Natural killer cell (primary cell): ENCODE results near the gene GOLPH3. TPM values are rescaled to one million over a fixed set of nuclear protein-coding genes. Genes with fewer than 3 reads are reported as not detected.
"Not testable (repeated sequence)": the region's sequence is repeated elsewhere in the genome, so short reads cannot be mapped to it uniquely, and the experiment has no call there.

Experiments
- ATAC-seq, 3 donors: fragments of 150-1000 bp in 2 of 3; fragments of 200-7000 bp in 1 of 3; cut with Tn5 transposase; 1 replicate in 1 of 3; 2 replicates in 2 of 3; pipeline ENCODE4 v1.10.0; 2021; ENCODE audit warnings: mild to moderate bottlenecking in 2 of 3, moderate library complexity in 2 of 3
- DNase-seq, 2 donors: peaks; one replicate each; pipeline versions ENCODE4 v3.0.0 to v3.0.0-alpha.2; 2013 to 2021; ENCODE audit warnings: mixed read lengths in 1 of 2
- H3K27ac ChIP-seq: one replicate; pipeline ENCODE4 v1.5.1; 2013; ENCODE audit warnings: mild to moderate bottlenecking, low read length
- H3K27me3 ChIP-seq: one replicate; pipeline ENCODE4 v1.6.1; 2013; ENCODE audit warnings: low read length; ENCODE audit not compliant: control insufficient read depth, insufficient read depth
- H3K36me3 ChIP-seq: one replicate; pipeline ENCODE4 v1.6.1; 2013; ENCODE audit warnings: low read length; ENCODE audit not compliant: control insufficient read depth, insufficient read depth
- H3K4me1 ChIP-seq: one replicate; pipeline ENCODE4 v1.6.1; 2013; ENCODE audit warnings: low read length; ENCODE audit not compliant: control insufficient read depth, insufficient read depth
- H3K4me3 ChIP-seq: one replicate; pipeline ENCODE4 v1.5.1; 2013; ENCODE audit warnings: low read length
- H3K9me3 ChIP-seq: one replicate; pipeline ENCODE4 v1.6.1; 2013; ENCODE audit warnings: low read length; ENCODE audit not compliant: control insufficient read depth, insufficient read depth
- H3K27ac Mint-ChIP-seq, 2 donors: one replicate each; pipeline ENCODE4 v1.8.0; 2022; ENCODE audit warnings: mild to moderate bottlenecking in 2 of 2, mixed read lengths in 2 of 2, moderate library complexity in 1 of 2
- H3K27me3 Mint-ChIP-seq, 2 donors: one replicate each; pipeline ENCODE4 v1.8.0; 2022; ENCODE audit warnings: low read depth in 2 of 2, mixed read lengths in 2 of 2
- H3K36me3 Mint-ChIP-seq: one replicate; pipeline ENCODE4 v1.8.0; 2022; ENCODE audit warnings: mixed read lengths
- H3K4me1 Mint-ChIP-seq, 2 donors: one replicate each; pipeline ENCODE4 v1.8.0; 2022; ENCODE audit warnings: mixed read lengths in 2 of 2
- H3K4me3 Mint-ChIP-seq: one replicate; pipeline ENCODE4 v1.8.0; 2022; ENCODE audit warnings: mild to moderate bottlenecking, moderate library complexity, mixed read lengths
- H3K9me3 Mint-ChIP-seq, 2 donors: one replicate each; pipeline ENCODE4 v1.8.0; 2022; ENCODE audit warnings: mixed read lengths in 2 of 2
- CTCF ChIP-seq: fragments of 200-600 bp; IDR thresholded peaks from one replicate; pipeline ENCODE4 v1.8.0; 2022; ENCODE audit warnings: antibody characterized with exemption
- WGBS: methylation state at CpG from one replicate; pipeline ENCODE4 v1.1.7; 2013; ENCODE audit warnings: missing lambda C conversion rate; ENCODE audit not compliant: insufficient coverage; 5-methylcytosine and 5-hydroxymethylcytosine counted together
- intact Hi-C: fragments of 100-400 bp; cut with micrococcal nuclease; formaldehyde crosslinking; loops from one replicate; pipeline ENCODE4 v1.14.2; 2022
- total RNA-seq, 4 donors: library from RNA; stranded (reverse); fragments of 120-200 nt in 1 of 4; gene quantifications; one replicate each; pipeline versions ENCODE4 v1.2.3 to v1.2.4, GENCODE V29; 2013 to 2022

GOLPH3 gene
- total RNA-seq, 3 donors from 2014 or later (not counting 1 experiment from before 2014, with no cell fraction given), result 67.6 to 70.6 (median 69.3) TPM

- no peaks in the 10 kb centered on the region for H3K27me3 Mint-ChIP-seq
- Histone ChIP-seq H3K27ac (no peak overlapping the region), H3K9me3 (no peaks in the 10 kb centered on the region), H3K27me3 (no peaks in the 10 kb centered on the region), H3K4me1 (no peaks in the 10 kb centered on the region), H3K4me3 (no peak overlapping the region), H3K36me3 (peaks cover 31% of the 10 kb centered on the region)
- ATAC-seq, result no peak
- H3K4me3 Mint-ChIP-seq, result no peak overlapping the region
- no peak for TF ChIP-seq CTCF
- DNase-seq, result no peak
- H3K27ac Mint-ChIP-seq, result peak overlapping the region; percentile 29 to 55
- no peaks in the 10 kb centered on the region for H3K9me3 Mint-ChIP-seq
- 86% methylated on average over 6 of the region's 6 CpGs for WGBS
- intact Hi-C loops, result no loop called here
- peaks cover 29 to 58% of the 10 kb centered on the region in 2 donors for H3K4me1 Mint-ChIP-seq
- H3K36me3 Mint-ChIP-seq, result peaks cover 15% of the 10 kb centered on the region
Measured at GRCh38 chr5:32123889-32124676, 50.0 kb downstream of the GOLPH3 start.

- H3K9me3 Mint-ChIP-seq, result no peaks in the 10 kb centered on the region
- ATAC-seq (no peak), DNase-seq (no peak)
- Histone ChIP-seq H3K4me1 (no peaks in the 10 kb centered on the region), H3K9me3 (no peaks in the 10 kb centered on the region), H3K27me3 (no peaks in the 10 kb centered on the region), H3K4me3 (no peak overlapping the region), H3K36me3 (peaks cover 31% of the 10 kb centered on the region), H3K27ac (no peak overlapping the region)
- no peak for TF ChIP-seq CTCF
- H3K36me3 Mint-ChIP-seq, result peaks cover 15% of the 10 kb centered on the region
- H3K4me1 Mint-ChIP-seq, result peaks cover 24 to 50% of the 10 kb centered on the region in 2 donors
- 95% methylated on average over 7 of the region's 8 CpGs for WGBS
- peak overlapping the region; percentile 29 to 55 for H3K27ac Mint-ChIP-seq
- no peak overlapping the region for H3K4me3 Mint-ChIP-seq
- intact Hi-C loops, result no loop called here
- no peaks in the 10 kb centered on the region for H3K27me3 Mint-ChIP-seq
Measured at GRCh38 chr5:32123058-32123805, 50.9 kb downstream of the GOLPH3 start.

GRCh38 chr5:32118922-32119321 is 55.2 kb downstream of the GOLPH3 start:
- Mint-ChIP-seq H3K4me1 (peaks cover 29 to 39% of the 10 kb centered on the region in 2 donors), H3K27ac (peak overlapping the region in 1 of 2 donors; percentile 71)
- intact Hi-C loops, H3K27me3 Mint-ChIP-seq, H3K4me3 ChIP-seq, H3K4me3 Mint-ChIP-seq, H3K4me1 ChIP-seq, DNase-seq, H3K9me3 ChIP-seq, H3K36me3 Mint-ChIP-seq, ATAC-seq, H3K27ac ChIP-seq, H3K27me3 ChIP-seq, H3K9me3 Mint-ChIP-seq: not testable (repeated sequence)
- WGBS, result 100% methylated on average over 7 of the region's 8 CpGs
- peaks cover 18% of the 10 kb centered on the region for H3K36me3 ChIP-seq

GRCh38 chr5:32116574-32117313 is 57.4 kb downstream of the GOLPH3 start:
- Histone ChIP-seq H3K27me3 (no peaks in the 10 kb centered on the region), H3K27ac (no peak overlapping the region), H3K4me1 (no peaks in the 10 kb centered on the region), H3K4me3 (no peak overlapping the region), H3K9me3 (no peaks in the 10 kb centered on the region), H3K36me3 (peaks cover 20% of the 10 kb centered on the region)
- no peak for DNase-seq
- Mint-ChIP-seq H3K4me1 (peaks cover 28 to 29% of the 10 kb centered on the region in 2 donors), H3K36me3 (peaks cover 8% of the 10 kb centered on the region), H3K27me3 (no peaks in the 10 kb centered on the region), H3K4me3 (no peak overlapping the region), H3K27ac (peak overlapping the region; percentile 45), H3K9me3 (no peaks in the 10 kb centered on the region)
- intact Hi-C loops, result no loop called here
- TF ChIP-seq CTCF, result no peak
- ATAC-seq, result no peak
- WGBS, result 100% methylated on average over 3 of the region's 4 CpGs
